Pancreas (tissue), 10 donors: ENCODE measurements around the gene TEX10. TPM values are rescaled to one million over a fixed set of nuclear protein-coding genes. Genes with fewer than 3 reads are reported as not detected.

Experiments
- ATAC-seq, 4 donors: fragments of 200-7000 bp; cut with Tn5 transposase; one replicate each; pipeline versions ENCODE4 v1.8.0 to v1.9.1; 2020; ENCODE audit warnings: mild to moderate bottlenecking in 4 of 4, moderate library complexity in 4 of 4
- DNase-seq, 6 donors: peaks; one replicate each; pipeline ENCODE4 v3.0.0-alpha.2; 2020
- FAIRE-seq: peaks from 2 replicates; lab custom pipeline; 2012; peaks lifted over from hg19 to GRCh38; lab: Jason Lieb, UNC
- H3K27ac ChIP-seq, 4 donors: fragments of 200-600 bp; sonication (generic); 1 replicate in 3 of 4; 2 replicates in 1 of 4; pipeline versions ENCODE4 v1.5.0 to v1.8.0; 2020
- H3K27me3 ChIP-seq, 4 donors: fragments of 200-600 bp; one replicate each; pipeline ENCODE4 v1.8.0; 2021
- H3K36me3 ChIP-seq, 3 donors: fragments of 200-600 bp; sonication (generic) in 1 of 3; one replicate each; pipeline versions ENCODE4 v1.5.0 to v1.8.0; 2020 to 2021
- H3K4me1 ChIP-seq, 3 donors: fragments of 200-600 bp; one replicate each; pipeline ENCODE4 v1.8.0; 2021
- H3K4me3 ChIP-seq, 4 donors: fragments of 200-600 bp; sonication (generic) in 2 of 4; one replicate each; pipeline versions ENCODE4 v1.5.0 to v1.8.0; 2020 to 2021
- H3K9me3 ChIP-seq, 4 donors: fragments of 200-600 bp; one replicate each; pipeline ENCODE4 v1.8.0; 2021
- CTCF ChIP-seq, 4 donors: fragments of 200-600 bp; sonication (generic) in 3 of 4; IDR thresholded peaks; one replicate each; pipeline versions ENCODE4 v1.5.0 to v1.8.0; 2021; ENCODE audit warnings: antibody characterized with exemption in 4 of 4
- WGBS, 2 donors: extraction: QIAGEN DNeasy Blood & Tissue Kit; methylation state at CpG; one replicate each; pipeline ENCODE4 v1.1.7; 2013; 5-methylcytosine and 5-hydroxymethylcytosine counted together
- intact Hi-C, 3 donors: fragments of 100-400 bp; cut with DNase I; formaldehyde crosslinking; loops; one replicate each; pipeline versions ENCODE4 v1.11.1 to v1.14.2; 2022
- polyA plus RNA-seq, 2 donors: library from polyadenylated mRNA; stranded (reverse); fragments of 200-250 nt; gene quantifications; one replicate each; pipeline ENCODE4 v1.2.3, GENCODE V29; 2013
- total RNA-seq, 6 donors: library from RNA; stranded (reverse); fragmentation: NEBNext Ultra II Directional in 4 of 6; extraction: Animal tissue kit (Norgen Biotek cat#: 25700) in 4 of 6; gene quantifications; one replicate each; pipeline versions ENCODE4 v1.2.1 to v1.2.4, GENCODE V29; 2021 to 2023
- donor health status: healthy with polysubstance abuse.
- donor health status: DM: no; HTN: no; CAD: no; lungs with moderate emphysema.
- donor health status: DM: no; HTN: no; CAD: no.
- donor health status: control.
- donor health status: control.
- donor health status: Bipolar disorder and iron deficiency.
- donor health status: DM: yes; HTN: yes; CAD: no.
- donor health status: DM: no; HTN: no; CAD: no.
- donor health status: DM: no; HTN: no; CAD: no.
- donor health status: DM: yes; HTN: yes; CAD: no.

Gene TEX10
- total and polyA plus RNA-seq, 8 donors = 3.1 to 6.7 (median 5.4) TPM

- FAIRE-seq = no peak
- Histone ChIP-seq H3K36me3 (no peaks in the 10 kb centered on the region), H3K27ac (peak overlapping the region; percentile 23 to 74 (median 65)), H3K4me3 (peak overlapping the region; percentile 75 to 99 (median 98)), H3K27me3 (no peaks in the 10 kb centered on the region), H3K9me3 (no peaks in the 10 kb centered on the region), H3K4me1 (peaks cover 0 to 8% (median 5%) of the 10 kb centered on the region in 3 donors)
- peak; percentile 50 to 65 (median 58) for ATAC-seq
- no peak for TF ChIP-seq CTCF (IDR thresholded peaks at IDR 0.05)
- intact Hi-C loops = no loop called here
- WGBS, 2 donors = 0% methylated on average over 41 to 43 of the region's 43 CpGs
- DNase-seq = peak in 4 of 6 donors; percentile 3 to 63 (median 37)
These were observed 478 bp downstream of the TEX10 start for GRCh38 chr9:100352201-100352726.

GRCh38 chr9:100351508-100351907 is 1.2 kb downstream of the TEX10 start:
- intact Hi-C loops = no loop called here
- no peak for FAIRE-seq

GRCh38 chr9:100350188-100350587 is 2.6 kb downstream of the TEX10 start:
- Histone ChIP-seq H3K36me3 (peaks cover 0 to 14% (median 0%) of the 10 kb centered on the region in 3 donors), H3K4me1 (peaks cover 0 to 8% (median 5%) of the 10 kb centered on the region in 3 donors), H3K27ac (no peak overlapping the region), H3K4me3 (no peak overlapping the region), H3K9me3 (no peaks in the 10 kb centered on the region), H3K27me3 (no peaks in the 10 kb centered on the region)
- WGBS, 2 donors = 97 to 100% methylated on average over 1 of the region's 1 CpG
- intact Hi-C loops = no loop called here
- no peak for DNase-seq
- ATAC-seq = no peak
- FAIRE-seq = no peak
- TF ChIP-seq CTCF (IDR thresholded peaks at IDR 0.05) = no peak

More at GRCh38 chr9:100351508-100351907, 1.2 kb downstream of the TEX10 start:
- no peak for DNase-seq
- TF ChIP-seq CTCF (IDR thresholded peaks at IDR 0.05) = no peak
- Histone ChIP-seq H3K9me3 (no peaks in the 10 kb centered on the region), H3K36me3 (peaks cover 0 to under 1% (median 0%) of the 10 kb centered on the region in 3 donors), H3K4me3 (peak overlapping the region in 3 of 4 donors; percentile 75 to 99 (median 98)), H3K4me1 (peaks cover 0 to 8% (median 5%) of the 10 kb centered on the region in 3 donors), H3K27me3 (no peaks in the 10 kb centered on the region), H3K27ac (no peak overlapping the region)
- no peak for ATAC-seq
- 41 to 48% methylated on average over 5 of the region's 5 CpGs for WGBS, 2 donors

- no peak overlapping the region for H3K27ac ChIP-seq
- DNase-seq = no peak
These were observed 5.9 kb downstream of the TEX10 start for GRCh38 chr9:100346836-100347235.

More at GRCh38 chr9:100346836-100347235, 5.9 kb downstream of the TEX10 start:
- H3K36me3 ChIP-seq = peaks cover 0 to 14% (median 0%) of the 10 kb centered on the region in 3 donors
- ATAC-seq (no peak), FAIRE-seq (no peak)
- no peaks in the 10 kb centered on the region for H3K27me3 ChIP-seq
- H3K4me3 ChIP-seq = no peak overlapping the region
- H3K4me1 ChIP-seq = peaks cover 0 to 8% (median 5%) of the 10 kb centered on the region in 3 donors
- TF ChIP-seq CTCF (IDR thresholded peaks at IDR 0.05) = no peak
- no peaks in the 10 kb centered on the region for H3K9me3 ChIP-seq
- 80 to 87% methylated on average over 3 of the region's 3 CpGs for WGBS, 2 donors
- intact Hi-C loops = no loop called here
